Ishikawa (cell line): Measurements from ENCODE around the gene ARVCF.

Experiments
- MAX ChIP-seq: IDR thresholded peaks from 2 replicates; pipeline ENCODE4 v1.6.1; 2012
- ZBTB7A ChIP-seq: IDR thresholded peaks from 2 replicates; pipeline ENCODE4 v1.6.1; 2012; ENCODE audit warnings: low read depth

DNA sequence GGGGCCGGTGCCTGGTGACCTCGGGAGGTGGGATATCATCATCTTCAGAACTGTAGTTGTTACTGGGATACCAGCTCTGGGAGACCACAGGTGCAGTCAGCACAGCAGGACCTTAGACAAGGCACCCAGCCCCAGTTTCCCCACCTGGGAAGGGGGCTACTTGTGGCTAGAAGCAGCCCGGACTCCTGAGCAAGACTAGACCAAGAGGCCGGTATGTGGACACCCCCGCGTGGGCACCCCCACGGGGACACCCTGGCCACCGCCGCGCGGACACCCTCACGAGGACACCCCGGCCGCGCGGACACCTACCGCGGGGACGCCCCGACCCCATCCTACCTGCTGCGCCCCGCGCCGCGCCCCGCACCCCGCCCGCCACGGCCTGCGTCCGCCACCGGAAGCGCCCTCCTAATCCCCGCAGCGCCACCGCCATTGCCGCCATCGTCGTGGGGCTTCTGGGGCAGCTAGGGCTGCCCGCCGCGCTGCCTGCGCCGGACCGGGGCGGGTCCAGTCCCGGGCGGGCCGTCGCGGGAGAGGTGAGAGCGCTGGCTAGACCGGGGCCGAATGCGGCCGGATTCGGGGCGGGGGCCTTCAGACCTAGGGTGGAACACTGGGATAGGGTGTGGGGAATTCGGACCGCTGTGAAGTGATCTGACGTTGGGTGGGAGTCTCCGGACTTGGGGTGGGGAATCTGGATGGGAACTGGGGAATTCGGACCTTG, 75.1 kb downstream of the ARVCF start, which contains the start of the genes COMT and TXNRD2:
- peak; percentile 52; the same call in 1 of the 2 replicates for TF ChIP-seq MAX
- no peak; the same call in 1 of the 2 replicates for TF ChIP-seq ZBTB7A
